NCI-H2107 (cell line): ENCODE measurements around the gene SELENOI.
"Not testable (repeated sequence)": the region's sequence is repeated elsewhere in the genome, so short reads cannot be mapped to it uniquely, and the experiment has no call there.

ENCODE experiments used
- DNase-seq: peaks from one replicate; lab custom pipeline; 2025; lab: John Stamatoyannopoulos, UW

Gene SELENOI

DNA sequence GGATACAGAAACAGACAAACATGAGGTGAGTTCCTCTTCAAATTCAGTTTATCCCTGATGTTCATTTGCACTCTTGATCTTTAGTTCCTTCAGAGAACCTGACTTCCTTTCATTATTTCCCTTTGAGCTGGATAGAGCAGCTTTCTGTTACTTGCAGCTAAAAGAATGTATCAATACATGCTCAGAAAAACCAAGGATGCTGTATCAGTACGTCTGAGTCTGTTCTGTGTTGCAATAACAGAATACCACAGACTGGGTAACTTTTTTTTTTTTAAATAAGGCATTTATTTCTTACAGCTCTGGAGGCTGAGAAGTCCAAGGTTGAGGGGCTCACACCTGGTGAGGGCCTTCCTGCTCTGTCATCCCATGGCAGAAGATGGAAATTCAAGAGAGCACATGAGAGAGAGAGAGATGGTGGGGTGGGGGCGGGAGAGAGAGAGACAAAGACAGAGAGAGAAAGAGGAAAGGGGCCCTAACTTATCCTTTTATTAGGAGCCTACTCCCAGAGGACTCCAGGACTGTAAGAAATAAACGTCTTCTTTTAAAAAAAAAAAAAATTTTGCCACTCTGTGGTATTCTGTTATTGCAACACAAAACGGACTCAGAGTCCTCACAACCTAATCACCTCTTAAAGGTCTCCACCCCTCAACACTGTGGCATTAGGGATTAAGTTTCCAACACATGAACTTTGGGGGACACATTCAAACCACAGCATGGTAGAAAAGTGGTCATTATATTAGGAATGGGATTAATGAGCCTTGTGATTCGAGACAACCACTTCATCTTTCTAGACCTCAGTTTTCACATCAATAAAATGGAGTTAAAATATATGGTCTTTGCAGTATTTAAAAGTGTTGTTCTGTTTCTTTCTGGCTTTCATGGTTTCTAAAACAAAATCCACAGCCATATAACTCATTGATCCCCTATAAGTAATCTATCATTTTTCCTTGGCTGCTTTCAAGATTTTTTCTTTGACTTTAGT, 18.4 kb upstream of the SELENOI start:
- DNase-seq = no peak

GRCh38 chr2:26329083-26329482, 16.9 kb upstream of the SELENOI start:
- not testable (repeated sequence) for DNase-seq

- DNase-seq = peak; percentile 30
These were observed 15.8 kb upstream of the SELENOI start for GRCh38 chr2:26330114-26330549.

GRCh38 chr2:26330604-26331003, 15.3 kb upstream of the SELENOI start:
- no peak for DNase-seq

DNA sequence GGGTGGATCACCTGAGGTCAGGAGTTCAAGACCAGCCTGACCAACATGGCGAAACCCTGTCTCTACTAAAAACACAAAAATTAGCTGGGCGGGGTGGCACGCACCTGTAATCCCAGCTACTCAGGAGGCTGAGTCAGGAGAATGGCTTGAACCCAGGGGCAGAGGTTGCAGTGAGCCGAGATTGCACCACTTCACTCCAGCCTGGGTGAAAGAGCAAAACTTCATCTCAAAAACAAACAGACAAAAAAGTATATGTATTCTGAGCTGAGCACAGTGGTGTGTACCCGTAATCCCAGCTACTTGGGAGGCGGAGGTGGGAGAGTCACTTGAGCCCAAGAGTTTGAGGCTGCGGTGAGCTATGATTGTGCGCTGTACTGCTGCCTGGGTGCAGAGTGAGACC, 14.6 kb upstream of the SELENOI start:
- DNase-seq = not testable (repeated sequence)

DNA sequence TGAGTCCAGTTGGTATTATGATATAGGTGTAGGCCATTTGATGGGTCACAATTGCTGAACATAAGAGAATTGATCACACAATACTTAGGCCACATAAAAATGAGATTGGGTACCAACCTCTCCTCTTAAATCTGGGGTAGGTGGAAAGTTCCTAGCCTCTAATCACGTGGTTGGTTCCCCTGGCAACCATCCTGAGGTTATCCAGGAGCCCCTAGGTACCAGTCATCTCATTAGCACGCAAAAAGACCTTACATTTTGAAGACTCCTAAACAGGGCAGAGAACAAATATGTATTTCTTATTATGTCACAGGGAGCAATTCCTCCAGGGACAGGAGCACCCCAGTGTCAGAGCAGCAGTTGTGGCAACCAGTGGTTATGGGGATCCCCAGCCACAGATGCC, 12.7 kb upstream of the SELENOI start:
- no peak for DNase-seq

DNA sequence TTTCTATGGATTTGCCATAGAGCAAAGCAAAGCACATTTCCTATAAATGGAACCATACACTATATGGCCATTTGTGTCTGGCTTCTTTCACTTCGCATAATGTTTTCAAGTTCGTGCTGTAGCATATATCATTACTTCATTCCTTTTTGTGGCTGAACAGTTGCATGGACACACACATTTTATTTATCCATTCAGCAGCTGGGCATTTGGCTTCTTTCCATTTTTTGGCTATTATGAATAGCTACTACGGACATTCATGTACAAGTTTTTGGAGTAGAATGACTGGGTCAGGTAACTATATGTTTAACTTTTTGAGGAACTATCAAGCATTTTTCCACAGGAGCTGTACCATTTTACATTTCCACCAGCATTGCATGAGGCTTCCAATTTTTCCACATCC, 10.7 kb upstream of the SELENOI start:
- no peak for DNase-seq

- no peak for DNase-seq
These were observed 9.2 kb upstream of the SELENOI start for GRCh38 chr2:26336719-26337118.

DNA sequence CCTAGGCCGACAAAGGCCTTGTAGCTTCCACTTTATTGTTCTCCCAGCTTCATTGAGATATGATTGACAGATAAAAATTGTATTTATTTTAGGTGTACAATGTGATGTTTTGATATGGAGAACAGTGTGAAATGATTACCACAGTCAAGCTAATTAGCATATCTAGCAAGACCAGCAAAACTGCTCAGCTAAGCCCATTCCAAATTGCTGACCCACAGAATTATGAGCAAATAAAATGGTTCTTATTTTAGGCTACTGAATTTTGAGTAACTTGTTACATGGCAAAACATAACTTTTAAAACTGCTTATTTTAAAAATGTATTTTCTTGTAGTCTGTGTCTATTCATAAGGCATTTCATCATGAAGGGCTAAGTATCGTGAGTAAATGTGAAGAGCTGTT, 8.6 kb upstream of the SELENOI start:
- no peak for DNase-seq

GRCh38 chr2:26340831-26341230, 5.1 kb upstream of the SELENOI start:
- no peak for DNase-seq

DNA sequence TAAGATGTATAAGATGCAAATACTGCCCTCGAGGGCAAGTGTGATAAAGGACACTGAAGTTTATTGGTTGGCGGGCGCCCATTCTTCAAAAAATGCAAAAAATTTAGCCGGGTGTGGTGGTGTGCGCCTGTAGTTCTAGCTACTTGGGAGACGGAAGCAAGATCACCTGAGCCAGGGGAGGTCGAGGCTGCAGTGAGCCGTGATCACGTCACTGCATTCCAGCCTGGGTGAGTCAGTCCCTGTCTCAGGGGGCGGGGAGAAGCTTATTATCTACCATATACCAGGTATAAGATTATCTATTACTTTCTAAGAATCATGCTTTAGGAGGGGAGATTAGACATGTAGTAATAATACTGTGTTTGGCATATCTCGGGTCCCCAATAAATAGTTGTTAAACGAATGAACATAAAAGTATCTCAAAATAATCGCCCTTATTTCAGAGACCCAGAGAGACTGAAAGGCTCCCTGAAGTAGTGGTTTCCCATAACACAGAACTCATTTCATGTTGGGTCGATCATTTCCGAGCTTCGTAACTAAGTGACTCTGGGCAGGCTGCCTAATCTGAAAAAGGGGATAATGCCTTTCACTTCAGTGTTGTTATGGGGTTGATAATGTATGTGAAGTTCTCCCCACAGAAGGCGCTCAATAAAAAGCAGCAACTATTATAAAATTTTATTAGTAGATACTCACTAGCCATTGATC, 1.2 kb upstream of the SELENOI start:
- no peak for DNase-seq

DNA sequence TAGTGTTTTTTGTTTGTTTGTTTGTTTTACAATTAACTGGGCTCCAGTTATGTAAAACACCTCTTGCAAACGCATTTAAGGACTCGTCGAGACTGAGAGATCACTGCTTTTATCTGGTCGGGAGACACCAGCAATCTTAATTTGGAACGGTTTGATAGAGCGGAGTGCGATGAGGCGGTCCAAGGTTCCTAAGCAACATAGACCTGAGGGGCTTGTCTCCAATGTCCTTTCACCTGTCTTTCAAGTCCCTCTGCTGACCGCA, 729 bp upstream of the SELENOI start:
- no peak for DNase-seq

GRCh38 chr2:26346454-26347053, 611 bp downstream of the SELENOI start, which contains the start of gene ADGRF3:
Gene ADGRF3 (minus strand): TSS chr2:26346789. CDS start chr2:26346234, 555 bp downstream.
- peak; percentile 12 for DNase-seq

GRCh38 chr2:26347286-26347865, 1.4 kb downstream of the SELENOI start:
- DNase-seq = no peak

DNA sequence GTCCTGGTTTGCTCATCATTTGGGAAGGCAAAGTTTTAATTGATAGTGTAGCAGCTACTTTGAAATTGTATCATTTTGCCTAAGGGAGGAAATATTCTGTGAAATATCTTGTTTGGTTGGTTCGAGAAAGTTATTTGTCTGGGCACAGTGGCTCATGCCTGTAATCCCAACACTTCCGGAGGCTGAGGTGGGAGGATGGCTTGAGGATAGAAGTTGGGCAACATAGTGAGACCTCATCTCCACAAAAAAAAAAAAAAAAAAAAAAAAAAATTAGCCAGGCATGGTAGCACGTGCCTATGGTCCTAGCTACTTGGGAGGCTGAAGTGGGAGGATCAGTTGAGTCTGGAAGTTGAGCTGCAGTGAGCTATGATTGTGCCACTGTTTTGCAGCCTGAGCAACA, 3.7 kb downstream of the SELENOI start:
- DNase-seq = no peak

DNA sequence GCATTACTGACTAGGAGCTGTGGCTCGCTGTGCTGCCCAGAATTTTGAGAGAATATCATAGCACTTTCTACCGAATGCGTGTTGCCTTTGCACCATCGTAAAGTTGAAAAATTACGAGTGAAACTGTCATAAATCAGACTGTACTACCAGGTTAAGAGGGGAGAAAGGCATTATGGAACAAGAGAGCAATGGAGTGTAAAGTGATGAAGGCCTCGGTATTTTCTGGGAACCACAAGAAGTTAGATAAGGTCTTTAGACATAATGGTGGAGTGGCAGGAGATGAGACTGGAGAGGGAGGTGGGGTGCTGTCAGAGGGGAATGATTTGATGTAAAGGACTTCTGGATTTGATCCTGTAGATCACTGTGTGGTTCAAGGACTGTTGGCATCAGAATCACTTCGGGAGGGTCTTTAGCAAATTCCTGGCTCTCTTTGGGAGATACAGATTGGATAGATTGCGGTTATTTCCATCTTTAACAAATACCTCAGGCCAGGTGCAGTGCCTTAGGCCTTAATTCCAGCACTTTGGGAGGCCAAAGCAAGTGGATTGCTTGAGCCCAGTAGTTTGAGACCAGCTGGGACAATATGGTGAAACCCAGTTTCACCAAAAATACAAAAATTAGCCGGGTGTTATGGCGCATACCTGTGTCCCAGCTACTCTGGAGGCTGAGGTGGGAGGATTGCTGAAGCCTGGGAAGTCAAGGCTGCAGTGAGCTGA, 5.6 kb downstream of the SELENOI start:
- no peak for DNase-seq

- no peak for DNase-seq
These were observed 6.9 kb downstream of the SELENOI start for GRCh38 chr2:26352892-26353291.

GRCh38 chr2:26354469-26354868, 8.5 kb downstream of the SELENOI start:
- not testable (repeated sequence) for DNase-seq

GRCh38 chr2:26355038-26355995, 9.4 kb downstream of the SELENOI start:
- no peak for DNase-seq

DNA sequence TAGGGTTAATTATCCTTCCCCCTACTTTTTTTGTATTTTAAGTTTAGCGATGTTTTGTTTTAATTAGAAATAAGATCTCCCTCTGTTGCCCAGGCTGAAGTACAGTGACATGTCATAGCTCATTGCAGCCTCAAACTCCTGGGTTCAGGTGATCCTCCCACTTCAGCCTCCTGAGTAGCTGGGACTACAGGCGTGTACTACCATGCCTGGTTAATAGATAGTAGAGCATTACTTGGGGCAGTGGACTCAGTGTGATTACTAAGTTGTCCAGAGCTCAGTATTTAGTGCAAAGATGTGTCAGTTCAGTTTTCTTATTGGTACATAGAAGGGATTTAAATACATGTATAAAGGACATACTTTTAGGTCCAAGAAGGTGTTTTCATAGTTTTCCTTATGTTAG, 10.2 kb downstream of the SELENOI start:
- no peak for DNase-seq

DNA sequence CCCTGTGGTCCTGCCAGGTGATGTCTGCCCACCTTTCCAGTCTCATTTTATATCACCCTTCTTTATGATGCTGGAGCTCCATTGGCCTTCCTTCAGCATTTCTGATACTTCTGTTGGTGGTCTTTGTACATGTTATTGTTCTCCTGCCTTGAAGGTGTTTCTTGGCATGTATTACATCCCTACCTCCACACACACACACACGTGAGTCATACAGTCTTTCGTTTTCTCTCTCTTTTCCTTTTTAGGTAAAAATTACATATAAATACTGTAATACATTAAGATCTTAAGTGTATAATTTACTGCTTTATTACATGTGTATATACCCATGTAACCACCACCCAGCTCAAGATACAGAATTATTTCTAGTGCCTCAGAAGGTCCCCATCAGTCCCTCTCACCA, 10.8 kb downstream of the SELENOI start:
- no peak for DNase-seq
